Erythroblast (primary cell): ENCODE measurements around the gene CCL18.

Source experiments
- GATA1 ChIP-seq: IDR thresholded peaks from 2 replicates; pipeline ENCODE4 v1.6.1; 2011; ENCODE audit warnings: low read depth, mild to moderate bottlenecking, control low read depth, low read length, moderate library complexity
- POLR2A ChIP-seq: IDR thresholded peaks from 2 replicates; pipeline ENCODE4 v1.6.1; 2011; ENCODE audit warnings: mild to moderate bottlenecking, low read length

GRCh38 chr17:36019423-36019822, 44.6 kb upstream of the CCL18 start:
- TF ChIP-seq POLR2A, result no peak
- no peak for TF ChIP-seq GATA1
